WTC11 (cell line): ENCODE measurements around the gene IBA57.

ENCODE experiments used
- TEAD4 ChIP-seq: sonication (generic); formaldehyde crosslinking; IDR thresholded peaks from 2 replicates; pipeline ENCODE4 v1.8.0; 2022; ENCODE audit warnings: mild to moderate bottlenecking, missing genetic modification reagents
- TF ChIP-seq, protein P1 (sequence below): sonication (generic); formaldehyde crosslinking; IDR thresholded peaks from 2 replicates; pipeline ENCODE4 v1.8.0; 2022; ENCODE audit warnings: mild to moderate bottlenecking, missing genetic modification reagents
- TF ChIP-seq, protein P2 (sequence below): fragments of 200-600 bp; IDR thresholded peaks from 2 replicates; pipeline ENCODE4 v1.8.0; 2022; ENCODE audit warnings: antibody characterized with exemption
- TF ChIP-seq, protein P3 (sequence below): sonication (generic); formaldehyde crosslinking; IDR thresholded peaks from 2 replicates; pipeline ENCODE4 v1.8.0; 2022; ENCODE audit warnings: mild to moderate bottlenecking, missing genetic modification reagents
- TF ChIP-seq, protein P4 (sequence below): sonication (generic); formaldehyde crosslinking; conservative IDR thresholded peaks from 2 replicates; pipeline ENCODE4 v1.8.1; 2022; ENCODE audit warnings: mild to moderate bottlenecking, missing genetic modification reagents

DNA sequence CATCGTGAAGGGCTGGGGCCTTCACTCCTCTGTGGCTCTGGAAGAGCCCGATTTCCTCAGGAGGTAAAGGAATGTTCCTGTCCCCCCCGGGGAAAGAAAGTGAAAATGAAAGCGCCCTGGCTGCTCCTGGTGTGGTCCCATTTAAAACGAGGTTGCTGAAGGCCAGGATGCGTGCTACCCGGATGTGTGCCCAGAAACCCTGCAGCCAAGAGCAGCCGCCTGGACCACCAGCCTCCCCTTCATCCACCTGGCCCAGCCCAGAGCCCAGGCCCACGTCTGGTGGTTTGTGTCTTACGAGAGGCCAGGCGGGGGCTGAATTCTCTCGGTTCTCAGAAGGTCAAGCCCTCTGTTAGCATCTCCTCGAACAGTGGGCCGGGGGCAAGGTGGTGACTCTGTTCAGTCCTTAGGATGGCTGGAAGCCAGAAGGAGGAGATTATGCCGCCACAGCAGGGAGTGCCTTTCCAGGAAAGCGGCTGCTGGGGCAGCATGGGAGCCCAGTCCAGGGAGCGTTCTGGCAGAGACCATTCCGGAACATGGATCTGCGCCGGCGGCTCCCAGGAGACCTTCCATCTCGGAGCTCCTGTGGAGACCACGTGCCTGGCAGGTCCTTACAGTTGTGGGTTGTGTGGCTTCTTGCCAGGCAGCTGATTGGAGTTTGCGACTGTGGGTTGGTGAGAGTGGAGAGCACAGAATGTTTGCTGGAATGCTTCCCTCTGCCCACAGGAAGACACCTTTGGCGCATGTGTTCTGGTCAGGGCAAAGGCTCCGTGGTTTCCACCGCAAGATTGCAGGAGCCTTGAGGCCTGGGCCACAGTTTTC lies 24.2 kb upstream of the IBA57 start:
- TF ChIP-seq, protein P1, sequence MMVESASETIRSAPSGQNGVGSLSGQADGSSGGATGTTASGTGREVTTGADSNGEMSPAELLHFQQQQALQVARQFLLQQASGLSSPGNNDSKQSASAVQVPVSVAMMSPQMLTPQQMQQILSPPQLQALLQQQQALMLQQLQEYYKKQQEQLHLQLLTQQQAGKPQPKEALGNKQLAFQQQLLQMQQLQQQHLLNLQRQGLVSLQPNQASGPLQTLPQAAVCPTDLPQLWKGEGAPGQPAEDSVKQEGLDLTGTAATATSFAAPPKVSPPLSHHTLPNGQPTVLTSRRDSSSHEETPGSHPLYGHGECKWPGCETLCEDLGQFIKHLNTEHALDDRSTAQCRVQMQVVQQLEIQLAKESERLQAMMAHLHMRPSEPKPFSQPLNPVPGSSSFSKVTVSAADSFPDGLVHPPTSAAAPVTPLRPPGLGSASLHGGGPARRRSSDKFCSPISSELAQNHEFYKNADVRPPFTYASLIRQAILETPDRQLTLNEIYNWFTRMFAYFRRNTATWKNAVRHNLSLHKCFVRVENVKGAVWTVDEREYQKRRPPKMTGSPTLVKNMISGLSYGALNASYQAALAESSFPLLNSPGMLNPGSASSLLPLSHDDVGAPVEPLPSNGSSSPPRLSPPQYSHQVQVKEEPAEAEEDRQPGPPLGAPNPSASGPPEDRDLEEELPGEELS (CRISPR knock-in tag), result no peak
- no peak for TF ChIP-seq TEAD4 (CRISPR knock-in tag)
- TF ChIP-seq, protein P2, sequence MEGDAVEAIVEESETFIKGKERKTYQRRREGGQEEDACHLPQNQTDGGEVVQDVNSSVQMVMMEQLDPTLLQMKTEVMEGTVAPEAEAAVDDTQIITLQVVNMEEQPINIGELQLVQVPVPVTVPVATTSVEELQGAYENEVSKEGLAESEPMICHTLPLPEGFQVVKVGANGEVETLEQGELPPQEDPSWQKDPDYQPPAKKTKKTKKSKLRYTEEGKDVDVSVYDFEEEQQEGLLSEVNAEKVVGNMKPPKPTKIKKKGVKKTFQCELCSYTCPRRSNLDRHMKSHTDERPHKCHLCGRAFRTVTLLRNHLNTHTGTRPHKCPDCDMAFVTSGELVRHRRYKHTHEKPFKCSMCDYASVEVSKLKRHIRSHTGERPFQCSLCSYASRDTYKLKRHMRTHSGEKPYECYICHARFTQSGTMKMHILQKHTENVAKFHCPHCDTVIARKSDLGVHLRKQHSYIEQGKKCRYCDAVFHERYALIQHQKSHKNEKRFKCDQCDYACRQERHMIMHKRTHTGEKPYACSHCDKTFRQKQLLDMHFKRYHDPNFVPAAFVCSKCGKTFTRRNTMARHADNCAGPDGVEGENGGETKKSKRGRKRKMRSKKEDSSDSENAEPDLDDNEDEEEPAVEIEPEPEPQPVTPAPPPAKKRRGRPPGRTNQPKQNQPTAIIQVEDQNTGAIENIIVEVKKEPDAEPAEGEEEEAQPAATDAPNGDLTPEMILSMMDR, result no peak
- TF ChIP-seq, protein P3, sequence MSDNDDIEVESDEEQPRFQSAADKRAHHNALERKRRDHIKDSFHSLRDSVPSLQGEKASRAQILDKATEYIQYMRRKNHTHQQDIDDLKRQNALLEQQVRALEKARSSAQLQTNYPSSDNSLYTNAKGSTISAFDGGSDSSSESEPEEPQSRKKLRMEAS, result no peak
- TF ChIP-seq, protein P4, sequence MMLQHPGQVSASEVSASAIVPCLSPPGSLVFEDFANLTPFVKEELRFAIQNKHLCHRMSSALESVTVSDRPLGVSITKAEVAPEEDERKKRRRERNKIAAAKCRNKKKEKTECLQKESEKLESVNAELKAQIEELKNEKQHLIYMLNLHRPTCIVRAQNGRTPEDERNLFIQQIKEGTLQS (CRISPR knock-in tag), result no peak
